Measurements from ENCODE around the gene MT1A.

GRCh38 chr16:56679818-56680217, 41.4 kb downstream of the MT1A start:
- TF ChIP-seq JUND (IDR thresholded peaks at IDR 0.05; ENCODE audit: low read depth, low read length): no peak
- no peak for TF ChIP-seq EZH2 (IDR thresholded peaks at IDR 0.05; ENCODE audit: borderline replicate concordance, control insufficient read depth, low read depth, low read length)
- no peak for TF ChIP-seq RAD21 (IDR thresholded peaks at IDR 0.05; ENCODE audit: insufficient read depth, low read depth, low read length)

Data from GM12878 (cell line).